Uterus (tissue), 4 donors: ENCODE measurements around the gene QRSL1. TPM values are rescaled to one million over a fixed set of nuclear protein-coding genes. Genes with fewer than 3 reads are reported as not detected.

Source experiments
- DNase-seq, 2 donors: peaks; one replicate each; pipeline ENCODE4 v3.0.0-alpha.2; 2019 to 2020
- H3K27ac ChIP-seq, 2 donors: fragments of 200-600 bp; sonication (generic); 1 replicate in 1 of 2; 2 replicates in 1 of 2; pipeline ENCODE4 v1.5.1; 2016 to 2018
- H3K27me3 ChIP-seq, 2 donors: fragments of 200-600 bp; sonication (generic); one replicate each; pipeline ENCODE4 v1.5.1; 2018 to 2019; ENCODE audit warnings: control low read depth in 1 of 2
- H3K36me3 ChIP-seq, 2 donors: fragments of 200-600 bp; sonication (generic); one replicate each; pipeline ENCODE4 v1.5.1; 2019; ENCODE audit warnings: control low read depth in 1 of 2
- H3K4me1 ChIP-seq, 2 donors: fragments of 200-600 bp; sonication (generic); one replicate each; pipeline ENCODE4 v1.5.1; 2018 to 2019; ENCODE audit warnings: control low read depth in 1 of 2
- H3K4me3 ChIP-seq, 2 donors: fragments of 200-600 bp; sonication (generic); 1 replicate in 1 of 2; 2 replicates in 1 of 2; pipeline ENCODE4 v1.5.1; 2018 to 2019; ENCODE audit warnings: mild to moderate bottlenecking in 1 of 2
- H3K9me3 ChIP-seq, 2 donors: fragments of 200-600 bp; sonication (generic); one replicate each; pipeline ENCODE4 v1.5.1; 2019; ENCODE audit warnings: control low read depth in 1 of 2
- POLR2A ChIP-seq, 2 donors: fragments of 450-650 bp; IDR thresholded peaks; one replicate each; pipeline ENCODE4 v1.6.1; 2016; ENCODE audit warnings: antibody characterized with exemption in 2 of 2, mild to moderate bottlenecking in 1 of 2, moderate library complexity in 1 of 2
- intact Hi-C: fragments of 100-400 bp; cut with DNase I; formaldehyde crosslinking; loops from one replicate; pipeline ENCODE4 v1.15.1; 2023; ENCODE audit warnings: low total_unique reads
- total RNA-seq, 4 donors: library from RNA; depleted of rRNA in 3 of 4; stranded (reverse); fragments of >200 nt in 3 of 4; gene quantifications; one replicate each; pipeline versions ENCODE4 v1.1.0 to v1.2.4, GENCODE V29; 2014 to 2023
- TF ChIP-seq, protein P1 (sequence below), 4 experiments: fragments of 200-600 bp in 2 of 4; fragments of 450-650 bp in 2 of 4; sonication (generic) in 2 of 4; IDR thresholded peaks; one replicate each; pipeline ENCODE4 v1.5.1; 2016 to 2019; ENCODE audit warnings: antibody characterized with exemption in 4 of 4, mild to moderate bottlenecking in 2 of 4, moderate library complexity in 1 of 4
- donor health status: DM: yes; HTN: yes; CAD: no.

QRSL1 gene
- total RNA-seq, 4 donors from 2014 or later, result 10.9 to 22.0 (median 13.3) TPM

GRCh38 chr6:106642476-106642875, 13.1 kb downstream of the QRSL1 start:
- no peak for TF ChIP-seq POLR2A (IDR thresholded peaks at IDR 0.05)
- TF ChIP-seq, protein P1, sequence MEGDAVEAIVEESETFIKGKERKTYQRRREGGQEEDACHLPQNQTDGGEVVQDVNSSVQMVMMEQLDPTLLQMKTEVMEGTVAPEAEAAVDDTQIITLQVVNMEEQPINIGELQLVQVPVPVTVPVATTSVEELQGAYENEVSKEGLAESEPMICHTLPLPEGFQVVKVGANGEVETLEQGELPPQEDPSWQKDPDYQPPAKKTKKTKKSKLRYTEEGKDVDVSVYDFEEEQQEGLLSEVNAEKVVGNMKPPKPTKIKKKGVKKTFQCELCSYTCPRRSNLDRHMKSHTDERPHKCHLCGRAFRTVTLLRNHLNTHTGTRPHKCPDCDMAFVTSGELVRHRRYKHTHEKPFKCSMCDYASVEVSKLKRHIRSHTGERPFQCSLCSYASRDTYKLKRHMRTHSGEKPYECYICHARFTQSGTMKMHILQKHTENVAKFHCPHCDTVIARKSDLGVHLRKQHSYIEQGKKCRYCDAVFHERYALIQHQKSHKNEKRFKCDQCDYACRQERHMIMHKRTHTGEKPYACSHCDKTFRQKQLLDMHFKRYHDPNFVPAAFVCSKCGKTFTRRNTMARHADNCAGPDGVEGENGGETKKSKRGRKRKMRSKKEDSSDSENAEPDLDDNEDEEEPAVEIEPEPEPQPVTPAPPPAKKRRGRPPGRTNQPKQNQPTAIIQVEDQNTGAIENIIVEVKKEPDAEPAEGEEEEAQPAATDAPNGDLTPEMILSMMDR (IDR thresholded peaks at IDR 0.05), result no peak
- Histone ChIP-seq H3K27ac (no peak overlapping the region), H3K9me3 (no peaks in the 10 kb centered on the region), H3K4me1 (no peaks in the 10 kb centered on the region), H3K27me3 (no peaks in the 10 kb centered on the region), H3K4me3 (no peak overlapping the region), H3K36me3 (no peaks in the 10 kb centered on the region)
- DNase-seq, result no peak
- intact Hi-C loops, result no loop called here

DNA sequence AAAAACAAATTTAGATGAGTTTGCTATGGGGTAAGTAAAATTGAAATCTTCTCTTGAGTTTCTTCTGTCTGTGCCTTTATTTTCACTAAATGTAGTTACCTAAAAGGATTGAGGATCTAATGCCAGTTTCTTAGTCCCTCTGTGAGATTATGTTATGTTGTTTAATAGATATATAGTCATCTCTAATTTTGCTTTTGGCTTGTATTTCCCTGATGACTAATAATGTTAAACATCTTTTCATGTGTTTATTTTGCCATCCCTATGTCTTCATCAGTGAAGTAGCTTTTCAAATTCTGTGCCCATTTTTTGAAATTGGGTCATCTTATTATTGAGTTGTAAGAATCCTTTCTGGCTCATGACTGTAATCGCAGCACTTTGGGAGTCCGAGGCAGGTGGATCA, 13.7 kb downstream of the QRSL1 start:
- intact Hi-C loops, result no loop called here
- Histone ChIP-seq H3K36me3 (no peaks in the 10 kb centered on the region), H3K4me3 (no peak overlapping the region), H3K4me1 (no peaks in the 10 kb centered on the region), H3K27ac (no peak overlapping the region), H3K27me3 (no peaks in the 10 kb centered on the region), H3K9me3 (no peaks in the 10 kb centered on the region)
- TF ChIP-seq, protein P1 (IDR thresholded peaks at IDR 0.05), result no peak
- no peak for TF ChIP-seq POLR2A (IDR thresholded peaks at IDR 0.05)
- no peak for DNase-seq

GRCh38 chr6:106648651-106649308, 19.4 kb downstream of the QRSL1 start:
- no peaks in the 10 kb centered on the region for H3K4me1 ChIP-seq
- intact Hi-C loops, result no loop called here
- no peak overlapping the region for H3K27ac ChIP-seq
- no peak overlapping the region for H3K4me3 ChIP-seq
- no peak for DNase-seq
- H3K27me3 ChIP-seq, result no peaks in the 10 kb centered on the region
- no peaks in the 10 kb centered on the region for H3K36me3 ChIP-seq
- no peak for TF ChIP-seq POLR2A (IDR thresholded peaks at IDR 0.05)
- TF ChIP-seq, protein P1 (IDR thresholded peaks at IDR 0.05), result no peak
- no peaks in the 10 kb centered on the region for H3K9me3 ChIP-seq

DNA sequence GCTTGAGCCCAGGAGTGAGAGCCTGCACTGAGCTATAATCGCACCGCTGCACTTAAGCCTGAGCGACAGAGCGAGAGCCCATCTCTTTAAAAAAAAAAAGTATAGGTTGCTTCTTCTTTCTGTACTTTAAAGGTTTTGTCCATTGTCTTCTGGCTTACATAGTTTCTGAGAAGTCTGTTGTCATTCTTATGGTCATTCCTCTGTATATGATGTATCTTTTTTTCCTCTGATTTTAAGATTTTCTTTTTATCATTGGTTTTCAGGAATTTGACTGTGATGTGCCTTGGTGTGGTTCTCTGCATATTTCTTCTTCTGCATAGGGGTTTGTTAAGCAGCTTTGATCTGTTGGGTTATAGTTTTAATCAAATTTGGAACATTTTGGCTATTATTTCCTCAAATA, 29.1 kb downstream of the QRSL1 start:
- Histone ChIP-seq H3K9me3 (no peaks in the 10 kb centered on the region), H3K27ac (no peak overlapping the region), H3K4me3 (no peak overlapping the region), H3K36me3 (no peaks in the 10 kb centered on the region), H3K4me1 (no peaks in the 10 kb centered on the region), H3K27me3 (no peaks in the 10 kb centered on the region)
- no peak for DNase-seq
- intact Hi-C loops, result no loop called here
- TF ChIP-seq POLR2A (IDR thresholded peaks at IDR 0.05), result no peak
- TF ChIP-seq, protein P1 (IDR thresholded peaks at IDR 0.05), result no peak

- Histone ChIP-seq H3K27ac (no peak overlapping the region), H3K36me3 (no peaks in the 10 kb centered on the region), H3K4me1 (no peaks in the 10 kb centered on the region), H3K27me3 (no peaks in the 10 kb centered on the region), H3K9me3 (no peaks in the 10 kb centered on the region), H3K4me3 (no peak overlapping the region)
- intact Hi-C loops, result no loop called here
- no peak for DNase-seq
- TF ChIP-seq, protein P1 (IDR thresholded peaks at IDR 0.05), result no peak
- TF ChIP-seq POLR2A (IDR thresholded peaks at IDR 0.05), result no peak
Measured at GRCh38 chr6:106659859-106660258, 30.5 kb downstream of the QRSL1 start.
